ENCODE data around the gene TBX3.
"Not testable (repeated sequence)": the region's sequence is repeated elsewhere in the genome, so short reads cannot be mapped to it uniquely, and the experiment has no call there.

The TBX3 gene

DNA sequence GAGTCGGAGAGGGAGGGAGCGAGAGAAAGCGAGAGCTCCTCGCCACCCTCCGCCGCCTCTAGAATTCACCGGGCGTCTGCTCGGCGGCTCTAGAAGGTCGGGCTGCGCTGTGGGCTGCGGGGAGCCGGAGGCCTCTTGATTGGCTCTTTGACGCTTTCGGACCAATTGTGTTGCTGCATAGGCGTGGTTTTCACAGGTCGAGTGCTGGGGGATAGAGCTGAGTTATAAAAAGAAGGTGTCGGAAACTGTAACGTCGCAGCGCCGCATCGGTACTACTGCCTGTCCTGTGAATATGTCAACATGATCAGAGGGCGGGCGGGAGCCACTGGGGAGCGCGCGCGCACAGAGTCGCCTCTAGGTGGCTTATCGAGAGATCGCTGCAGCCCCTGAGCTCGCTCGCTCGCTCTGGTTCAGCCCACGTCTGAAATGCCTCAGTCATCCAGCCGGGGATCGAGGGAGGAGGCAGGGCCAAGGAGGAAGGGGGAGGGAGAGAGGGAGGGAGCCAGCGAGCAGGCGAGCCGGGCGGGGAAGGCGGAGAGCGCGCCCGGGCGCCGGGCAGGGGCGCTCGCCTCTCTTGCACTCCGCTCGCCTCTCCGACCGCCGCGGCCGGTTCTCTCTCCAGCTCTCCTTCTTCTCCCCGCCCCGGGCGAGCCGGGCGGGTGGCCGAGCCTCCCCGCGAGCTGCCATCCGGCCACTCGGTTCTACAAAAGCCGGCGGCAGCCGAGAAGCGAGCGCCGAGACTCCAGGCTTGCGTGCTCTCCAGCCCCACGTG is at the start of gene TBX3:
TSS of gene TBX3 (minus strand) at position 78 of the 772 bp plus-strand sequence. CDS start 975 bp downstream, outside the sequence.
- TF ChIP-seq CTCF (IDR thresholded peaks at IDR 0.05): no peak
- no peaks in the 10 kb centered on the region for H3K4me1 ChIP-seq (ENCODE audit: control insufficient read depth in 1 of 2, insufficient read depth in 1 of 2, low read depth in 1 of 2, low read length in 1 of 2)
- no peaks in the 10 kb centered on the region for H3K9me3 ChIP-seq
- peaks cover 100% of the 10 kb centered on the region for H3K27me3 ChIP-seq
- no peak within 1 kb of the TSS for H3K27ac ChIP-seq
- H3K36me3 ChIP-seq: no peaks in the 10 kb centered on the region
- no peak within 1 kb of the TSS for H3K4me3 ChIP-seq (ENCODE audit: low read depth in 1 of 2, low read length in 1 of 2)

DNA sequence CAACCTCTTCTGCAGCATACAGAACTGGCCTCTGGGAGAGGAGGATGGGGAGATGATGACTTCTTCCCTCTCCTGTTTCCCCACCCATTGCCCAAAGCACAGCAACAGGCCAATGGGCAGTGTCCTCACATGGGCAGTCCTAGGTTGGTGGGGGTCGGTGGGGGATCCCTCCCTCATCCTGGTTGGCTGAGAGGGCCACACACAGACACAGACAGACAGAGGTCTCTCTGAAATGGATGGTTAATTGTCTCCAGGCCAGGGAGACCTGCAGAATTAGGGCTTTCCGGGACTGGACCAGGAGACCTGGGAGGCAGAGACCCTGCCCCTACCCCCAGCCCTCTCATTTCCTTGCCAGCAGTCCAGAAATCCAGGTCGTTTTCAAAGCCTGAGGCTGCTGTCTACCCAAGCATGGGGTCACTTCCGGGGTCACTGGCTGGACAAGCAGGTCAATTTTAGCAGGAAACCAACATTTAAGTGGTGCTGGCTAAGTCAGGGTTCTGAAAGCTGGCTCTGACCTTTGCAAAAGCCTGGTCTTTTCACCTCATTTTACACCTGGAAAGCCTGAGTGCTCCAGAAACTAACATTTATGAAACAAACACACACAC is 48.6 kb upstream of the TBX3 start:
- no peak for TF ChIP-seq CTCF (IDR thresholded peaks at IDR 0.05)
- Histone ChIP-seq H3K9me3 (no peaks in the 10 kb centered on the region), H3K4me1 (ENCODE audit: control insufficient read depth in 1 of 2, insufficient read depth in 1 of 2, low read depth in 1 of 2, low read length in 1 of 2) (no peaks in the 10 kb centered on the region), H3K27me3 (peaks cover 53% of the 10 kb centered on the region), H3K36me3 (no peaks in the 10 kb centered on the region), H3K4me3 (ENCODE audit: low read depth in 1 of 2, low read length in 1 of 2) (no peak overlapping the region), H3K27ac (no peak overlapping the region)

GRCh38 chr12:114729731-114730130 is 45.8 kb upstream of the TBX3 start:
- TF ChIP-seq CTCF (IDR thresholded peaks at IDR 0.05): no peak

GRCh38 chr12:114726092-114726710 is 42.2 kb upstream of the TBX3 start:
- no peaks in the 10 kb centered on the region for H3K27me3 ChIP-seq
- H3K4me3 ChIP-seq (ENCODE audit: low read depth in 1 of 2, low read length in 1 of 2): no peak overlapping the region
- no peaks in the 10 kb centered on the region for H3K4me1 ChIP-seq (ENCODE audit: control insufficient read depth in 1 of 2, insufficient read depth in 1 of 2, low read depth in 1 of 2, low read length in 1 of 2)
- no peak for TF ChIP-seq CTCF (IDR thresholded peaks at IDR 0.05)
- no peak overlapping the region for H3K27ac ChIP-seq
- H3K9me3 ChIP-seq: no peaks in the 10 kb centered on the region
- H3K36me3 ChIP-seq: no peaks in the 10 kb centered on the region

More at GRCh38 chr12:114729731-114730130, 45.8 kb upstream of the TBX3 start:
- Histone ChIP-seq H3K4me3 (ENCODE audit: low read depth in 1 of 2, low read length in 1 of 2) (no peak overlapping the region), H3K27me3 (peaks cover 25% of the 10 kb centered on the region), H3K9me3 (no peaks in the 10 kb centered on the region), H3K27ac (no peak overlapping the region), H3K4me1 (ENCODE audit: control insufficient read depth in 1 of 2, insufficient read depth in 1 of 2, low read depth in 1 of 2, low read length in 1 of 2) (no peaks in the 10 kb centered on the region), H3K36me3 (no peaks in the 10 kb centered on the region)

GRCh38 chr12:114722176-114722575 is 38.2 kb upstream of the TBX3 start:
- H3K36me3 ChIP-seq; H3K4me3 ChIP-seq (ENCODE audit: low read depth in 1 of 2, low read length in 1 of 2); H3K9me3 ChIP-seq; H3K27me3 ChIP-seq; H3K4me1 ChIP-seq (ENCODE audit: control insufficient read depth in 1 of 2, insufficient read depth in 1 of 2, low read depth in 1 of 2, low read length in 1 of 2); H3K27ac ChIP-seq: not testable (repeated sequence)

DNA sequence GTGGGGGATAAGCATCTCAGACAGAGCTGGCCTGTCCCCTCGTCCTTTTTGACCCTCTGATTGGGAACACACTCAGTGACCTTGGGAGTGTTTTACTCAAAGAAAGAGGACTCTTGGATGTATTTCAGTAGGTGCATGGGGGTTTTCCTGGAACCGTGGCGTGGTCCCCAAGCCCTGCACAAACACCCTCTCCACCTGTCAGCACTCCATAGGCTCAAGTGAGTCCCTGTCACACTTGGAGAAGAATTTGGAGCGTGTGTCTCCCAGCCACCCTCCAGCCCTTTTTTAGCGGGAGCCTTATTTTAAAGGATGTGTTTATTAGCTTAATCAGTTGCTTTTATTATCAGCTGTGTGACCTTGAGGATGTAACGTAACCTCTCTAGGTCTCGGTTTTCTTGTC is 37.3 kb upstream of the TBX3 start:
- H3K36me3 ChIP-seq: no peaks in the 10 kb centered on the region
- H3K4me1 ChIP-seq (ENCODE audit: control insufficient read depth in 1 of 2, insufficient read depth in 1 of 2, low read depth in 1 of 2, low read length in 1 of 2): no peaks in the 10 kb centered on the region
- no peak overlapping the region for H3K4me3 ChIP-seq (ENCODE audit: low read depth in 1 of 2, low read length in 1 of 2)
- H3K27me3 ChIP-seq: no peaks in the 10 kb centered on the region
- no peaks in the 10 kb centered on the region for H3K9me3 ChIP-seq
- no peak overlapping the region for H3K27ac ChIP-seq
- TF ChIP-seq CTCF (IDR thresholded peaks at IDR 0.05): no peak
